G401.6 (cell line): Measurements from ENCODE around the gene RPL32.
"Not testable (repeated sequence)": the region's sequence is repeated elsewhere in the genome, so short reads cannot be mapped to it uniquely, and the experiment has no call there.

Source experiments
- FAIRE-seq: peaks from 2 replicates; lab custom pipeline; 2012; peaks lifted over from hg19 to GRCh38; lab: Jason Lieb, UNC

Gene RPL32

GRCh38 chr3:12868039-12869034, 27.0 kb upstream of the RPL32 start:
- FAIRE-seq = peak; percentile 90

GRCh38 chr3:12866836-12867235, 25.5 kb upstream of the RPL32 start:
- FAIRE-seq = no peak

- FAIRE-seq = no peak
These were observed 23.9 kb upstream of the RPL32 start for GRCh38 chr3:12865271-12865670.

GRCh38 chr3:12862387-12862786, 21.0 kb upstream of the RPL32 start:
- no peak for FAIRE-seq

GRCh38 chr3:12861611-12862010, 20.2 kb upstream of the RPL32 start:
- FAIRE-seq = no peak

GRCh38 chr3:12859840-12860239, 18.5 kb upstream of the RPL32 start:
- FAIRE-seq = no peak

- no peak for FAIRE-seq
These were observed 15.3 kb upstream of the RPL32 start for GRCh38 chr3:12856626-12857025.

- no peak for FAIRE-seq
These were observed 13.2 kb upstream of the RPL32 start for GRCh38 chr3:12854565-12854964.

GRCh38 chr3:12853847-12854246, 12.5 kb upstream of the RPL32 start:
- not testable (repeated sequence) for FAIRE-seq

- FAIRE-seq = no peak
These were observed 10.8 kb upstream of the RPL32 start for GRCh38 chr3:12852201-12852600.

GRCh38 chr3:12845811-12846210, 4.4 kb upstream of the RPL32 start:
- FAIRE-seq = no peak

- FAIRE-seq = no peak
These were observed 1.1 kb upstream of the RPL32 start for GRCh38 chr3:12842469-12842868.

- FAIRE-seq = no peak
These were observed 584 bp upstream of the RPL32 start for GRCh38 chr3:12841970-12842328.

- no peak for FAIRE-seq
These were observed 695 bp downstream of the RPL32 start for GRCh38 chr3:12840591-12841148.

- FAIRE-seq = not testable (repeated sequence)
These were observed 1.2 kb downstream of the RPL32 start for GRCh38 chr3:12840148-12840547.

GRCh38 chr3:12839156-12839946, 2.0 kb downstream of the RPL32 start:
- no peak for FAIRE-seq

- no peak for FAIRE-seq
These were observed 3.0 kb downstream of the RPL32 start for GRCh38 chr3:12838179-12838965.

- no peak for FAIRE-seq
These were observed 3.9 kb downstream of the RPL32 start for GRCh38 chr3:12837295-12837986.

- FAIRE-seq = no peak
These were observed 6.2 kb downstream of the RPL32 start for GRCh38 chr3:12835052-12835665.

- peak; percentile 85 for FAIRE-seq
These were observed 7.9 kb downstream of the RPL32 start for GRCh38 chr3:12833222-12834161.
